ENCODE data around the gene MRPS18A.

Gene MRPS18A

GRCh38 chr6:43630980-43631619 lies 56.5 kb downstream of the MRPS18A start:
- no peak for DNase-seq

DNA sequence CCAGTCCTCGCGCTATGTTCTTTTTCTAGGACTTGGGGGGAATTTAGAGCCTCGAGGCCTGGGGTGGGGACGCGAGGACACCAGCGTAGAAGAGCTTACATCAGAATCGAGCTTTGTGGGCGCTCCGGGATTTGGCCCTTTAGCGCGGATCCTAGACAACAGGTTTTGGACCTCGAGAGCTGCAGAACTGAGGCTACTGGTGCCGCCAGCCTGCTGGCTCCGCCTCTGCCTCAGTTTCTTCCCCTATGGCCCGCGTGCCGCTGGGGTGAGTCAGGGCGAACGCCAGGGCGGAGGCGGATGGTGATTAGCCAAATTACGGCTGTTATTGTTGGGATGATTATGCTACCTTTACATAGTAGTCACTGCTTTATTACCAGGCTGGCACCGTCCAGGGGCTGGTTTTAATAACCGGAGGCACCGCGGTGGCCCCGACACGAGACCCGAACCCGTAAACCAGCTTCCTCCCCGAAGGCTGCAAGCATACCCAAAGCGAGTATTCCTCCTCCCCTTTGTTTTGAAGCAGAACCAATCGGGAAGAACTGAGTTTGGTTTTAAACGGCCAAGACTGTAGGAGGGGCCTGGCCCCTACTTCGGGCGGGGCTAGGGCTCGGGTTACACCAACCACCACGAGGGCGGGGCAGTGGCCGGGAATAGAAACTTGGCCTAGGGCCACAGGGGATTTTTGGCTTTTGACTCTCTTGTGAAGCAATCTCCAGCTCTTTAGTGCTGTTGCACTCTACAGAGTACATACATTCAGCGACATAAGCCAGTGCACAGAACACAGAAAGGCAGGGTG lies 57.9 kb downstream of the MRPS18A start:
- DNase-seq, result peak; percentile 76

- peak; percentile 94 for DNase-seq
Observed at GRCh38 chr6:43629104-43629504, 58.5 kb downstream of the MRPS18A start, which contains the start of gene GTPBP2. Gene GTPBP2 (minus strand): TSS chr6:43629264. CDS start chr6:43629162, 102 bp downstream.

DNA sequence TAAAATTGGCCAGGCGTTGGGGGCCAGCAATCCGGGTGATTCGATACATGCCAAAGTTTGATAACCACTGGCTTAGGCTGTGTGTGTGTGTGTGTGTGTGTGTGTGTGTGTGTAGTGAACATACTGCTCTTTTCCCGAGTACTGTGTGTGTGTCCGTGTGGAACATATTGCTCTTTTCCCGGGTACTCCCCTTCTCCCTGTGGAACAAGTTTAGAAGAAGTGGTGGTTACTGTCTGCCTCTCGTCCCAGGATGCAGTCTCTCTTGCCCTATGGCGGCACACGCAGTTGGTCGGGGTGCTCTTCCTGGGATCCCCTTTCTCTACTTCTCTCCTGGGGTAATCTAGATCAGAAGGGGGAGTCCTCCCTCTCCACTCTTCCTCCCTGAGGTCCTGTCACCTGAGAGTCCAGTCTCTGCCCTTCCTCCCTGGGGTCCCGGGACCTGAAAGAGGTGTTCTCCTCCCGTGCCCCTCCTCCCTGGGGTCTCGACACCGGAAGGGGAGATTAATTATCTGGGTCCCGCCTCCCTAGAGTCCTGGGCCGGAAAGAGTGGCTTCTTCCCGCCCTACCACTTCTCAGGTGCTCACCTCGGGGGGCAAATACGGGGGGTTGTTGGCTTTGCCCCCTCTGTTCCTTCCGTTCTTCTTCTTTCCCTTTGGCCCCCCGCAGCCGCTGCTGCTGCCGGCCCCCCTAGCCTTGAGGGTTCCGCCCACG lies 59.0 kb downstream of the MRPS18A start:
- DNase-seq, result peak; percentile 46

GRCh38 chr6:43627008-43627825 lies 60.4 kb downstream of the MRPS18A start:
- no peak for DNase-seq

GRCh38 chr6:43625393-43625992 lies 62.1 kb downstream of the MRPS18A start:
- no peak for DNase-seq

DNA sequence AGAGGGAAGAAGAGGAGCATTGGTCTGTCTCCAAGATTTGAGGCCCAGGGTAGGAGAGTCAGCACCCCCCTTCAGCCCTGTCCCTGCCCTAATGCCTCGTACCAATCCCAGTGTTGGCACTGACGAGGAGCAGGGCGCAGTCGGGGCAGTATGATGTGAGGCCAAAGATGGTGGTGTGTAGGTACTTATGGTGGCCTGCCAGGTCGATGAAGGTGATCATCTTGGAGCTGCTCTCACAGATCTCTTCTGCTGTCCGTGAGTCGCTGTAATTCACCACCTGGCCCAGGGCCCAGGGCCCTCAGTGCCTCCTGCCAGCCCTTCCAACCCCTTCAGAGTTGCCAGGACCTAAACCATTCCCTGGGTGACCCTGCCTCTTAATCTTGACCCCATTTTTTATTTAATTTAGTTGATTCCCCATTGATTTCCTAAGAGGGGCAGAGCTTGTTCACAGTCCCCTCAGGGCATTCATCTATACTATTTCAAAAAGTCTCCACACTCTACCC lies 62.8 kb downstream of the MRPS18A start:
- DNase-seq, result no peak

GRCh38 chr6:43623880-43624785 lies 63.5 kb downstream of the MRPS18A start:
- DNase-seq, result no peak

DNA sequence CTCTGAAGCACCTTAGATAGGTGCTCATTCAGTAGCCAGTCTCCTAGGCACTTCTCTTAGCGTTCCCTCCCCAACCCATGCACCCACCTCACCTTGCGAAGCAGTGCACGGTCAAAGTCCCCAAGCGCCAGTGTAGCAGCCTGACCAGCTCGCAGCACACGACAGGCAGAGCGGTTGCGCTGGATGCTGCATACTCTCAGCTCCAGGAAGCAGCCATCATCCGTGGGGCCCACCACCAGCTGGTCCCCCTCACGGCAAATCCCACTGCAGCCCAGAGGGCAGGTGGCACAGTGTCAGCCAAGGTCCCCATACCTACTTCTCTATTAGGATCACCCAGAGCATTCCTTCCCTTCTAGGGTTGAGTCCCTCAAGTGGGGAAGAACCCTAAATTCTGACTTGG lies 65.0 kb downstream of the MRPS18A start:
- no peak for DNase-seq

DNA sequence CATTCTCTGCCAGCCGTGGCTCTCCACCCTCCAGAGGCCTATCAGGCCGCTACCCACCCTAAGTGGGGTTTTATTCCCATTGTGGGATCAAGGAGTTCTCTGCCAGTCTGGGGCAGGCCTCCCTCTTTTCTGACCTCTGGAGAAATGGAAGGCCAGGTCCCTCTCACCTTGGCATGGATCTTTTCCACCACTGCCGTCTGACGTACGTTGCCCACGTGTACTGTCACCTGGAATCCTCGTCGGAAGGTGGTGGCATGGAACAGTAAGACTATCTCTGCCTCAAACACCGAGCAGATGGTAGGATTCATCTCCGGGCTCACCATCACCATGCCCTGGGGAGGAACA lies 65.8 kb downstream of the MRPS18A start:
- DNase-seq, result no peak
